ENCODE results near the gene CACTIN.

GRCh38 chr19:3639479-3639878 lies 12.9 kb upstream of the CACTIN start:
- TF ChIP-seq CTCF (IDR thresholded peaks at IDR 0.05), result no peak
- no peak for TF ChIP-seq POLR2A (IDR thresholded peaks at IDR 0.05)
- TF ChIP-seq EP300 (IDR thresholded peaks at IDR 0.05), result no peak

All from suprapubic skin (tissue), 3 donors.